Endothelial cell of umbilical vein (primary cell): ENCODE data around the gene TACC3. TPM values are rescaled to one million over a fixed set of nuclear protein-coding genes. Genes with fewer than 3 reads are reported as not detected.

ENCODE experiments used
- BruUV-seq: library from RNA; stranded (reverse); fragments of 400-500 nt; replicated peaks from 2 replicates; lab custom pipeline; 2021; lab: Mats Ljungman, UMichigan
- CTCF ChIA-PET: fragments of 300-600, 350-600 bp; sonication (Branson Sonifier 250); formaldehyde crosslinking; loops from one replicate; lab custom pipeline; 2021; ENCODE audit warnings: antibody characterized with exemption, inconsistent platforms; lab: Charles Lee
- POLR2A ChIA-PET: fragments of 300-600, 350-600 bp; sonication (Branson Sonifier 250); formaldehyde crosslinking; loops from one replicate; lab custom pipeline; 2021; ENCODE audit warnings: antibody characterized with exemption, inconsistent platforms; lab: Charles Lee
- DNase-seq: peaks from one replicate; pipeline ENCODE4 v3.0.0-alpha.2; 2011; ENCODE audit warnings: low read depth, low spot score
- FAIRE-seq: peaks from 2 replicates; lab custom pipeline; 2011; peaks lifted over from hg19 to GRCh38; lab: Jason Lieb, UNC
- H2AFZ ChIP-seq: 2 replicates; pipeline ENCODE4 v1.6.0; 2012; ENCODE audit warnings: low read depth, low read length, control low read depth, inconsistent platforms
- H3K27ac ChIP-seq: 2 replicates; pipeline ENCODE4 v1.5.1; 2011; ENCODE audit warnings: low read depth, mild to moderate bottlenecking, control low read depth, low read length, moderate library complexity; ENCODE audit not compliant: insufficient read depth
- H3K27me3 ChIP-seq, 2 experiments: 2 replicates each; pipeline versions ENCODE4 v1.6.0 to v1.6.1; 2011; ENCODE audit warnings: low read length in 2 of 2, mixed read lengths in 1 of 2; ENCODE audit not compliant: control insufficient read depth in 2 of 2, insufficient read depth in 2 of 2
- H3K36me3 ChIP-seq, 2 experiments: 2 replicates in 1 of 2; 3 replicates in 1 of 2; pipeline ENCODE4 v1.5.1; 2011; ENCODE audit warnings: low read length in 2 of 2, mild to moderate bottlenecking in 1 of 2, moderate library complexity in 1 of 2; ENCODE audit not compliant: control insufficient read depth in 2 of 2, insufficient read depth in 2 of 2; ENCODE audit errors: extremely low read depth in 1 of 2
- H3K4me1 ChIP-seq: 3 replicates; pipeline ENCODE4 v1.5.1; 2011; ENCODE audit warnings: mild to moderate bottlenecking, low read length; ENCODE audit not compliant: control insufficient read depth, insufficient read depth; ENCODE audit errors: extremely low read depth
- H3K4me2 ChIP-seq: 2 replicates; pipeline ENCODE4 v1.6.1; 2011; ENCODE audit warnings: low read length, control low read depth, mixed read lengths; ENCODE audit not compliant: insufficient read depth
- H3K4me3 ChIP-seq, 3 experiments: fragments of 200-600 bp in 1 of 3; sonication (generic), shearing (Covaris generic) in 1 of 3; replicated peaks in 1 of 3; 2 replicates each; pipeline ENCODE4 v1.5.1; 2011 to 2016; ENCODE audit warnings: control low read depth in 3 of 3, low read length in 3 of 3, mild to moderate bottlenecking in 2 of 3, inconsistent platforms in 1 of 3, low read depth in 1 of 3, moderate library complexity in 1 of 3; ENCODE audit not compliant: insufficient read depth in 1 of 3
- H3K79me2 ChIP-seq: 2 replicates; pipeline ENCODE4 v1.6.0; 2012; ENCODE audit warnings: low read length, inconsistent platforms; ENCODE audit not compliant: control insufficient read depth, insufficient read depth
- H3K9ac ChIP-seq: replicated peaks from 2 replicates; pipeline ENCODE3; 2011; ENCODE audit warnings: low read length, control low read depth; ENCODE audit not compliant: insufficient read depth; ENCODE audit errors: extremely low read depth
- H3K9me1 ChIP-seq: replicated peaks from 3 replicates; pipeline ENCODE4 v1.6.0; 2011; ENCODE audit warnings: mild to moderate bottlenecking, low read length; ENCODE audit not compliant: control insufficient read depth, insufficient read depth; ENCODE audit errors: extremely low read depth
- H3K9me3 ChIP-seq: replicated peaks from 2 replicates; pipeline ENCODE4 v1.5.1; 2012; ENCODE audit warnings: low read length, inconsistent platforms; ENCODE audit not compliant: control insufficient read depth, insufficient read depth
- H4K20me1 ChIP-seq: replicated peaks from 2 replicates; pipeline ENCODE3; 2011; ENCODE audit warnings: mild to moderate bottlenecking, low read length; ENCODE audit not compliant: control insufficient read depth, insufficient read depth; ENCODE audit errors: extremely low read depth
- CTCF ChIP-seq, 2 donors: IDR thresholded peaks; 1 replicate in 1 of 2; 2 replicates in 1 of 2; pipeline ENCODE4 v1.5.1; 2011; ENCODE audit warnings: low read length in 2 of 2, mild to moderate bottlenecking in 2 of 2, moderate library complexity in 2 of 2, control low read depth in 1 of 2, inconsistent platforms in 1 of 2, low read depth in 1 of 2; ENCODE audit not compliant: insufficient read depth in 1 of 2; ENCODE audit errors: extremely low read depth in 1 of 2
- EZH2 ChIP-seq: IDR thresholded peaks from 2 replicates; pipeline ENCODE4 v1.6.1; 2012; ENCODE audit warnings: borderline replicate concordance, low read depth, mild to moderate bottlenecking, moderate library complexity, low read length, inconsistent platforms; ENCODE audit not compliant: severe bottlenecking
- FOS ChIP-seq: IDR thresholded peaks from 2 replicates; pipeline ENCODE4 v1.6.1; 2011; ENCODE audit warnings: mild to moderate bottlenecking, low read length, moderate library complexity, borderline replicate concordance; ENCODE audit not compliant: insufficient read depth
- GATA2 ChIP-seq: IDR thresholded peaks from 2 replicates; pipeline ENCODE4 v1.7.0; 2011; ENCODE audit warnings: low read depth, mild to moderate bottlenecking, moderate library complexity, mixed read lengths, low read length; ENCODE audit not compliant: insufficient read length, insufficient read depth
- JUN ChIP-seq: IDR thresholded peaks from 2 replicates; pipeline ENCODE4 v1.6.1; 2011; ENCODE audit warnings: borderline replicate concordance, low read depth; ENCODE audit not compliant: insufficient read length, insufficient read depth
- MAX ChIP-seq: IDR thresholded peaks from 2 replicates; pipeline ENCODE4 v1.6.1; 2011; ENCODE audit not compliant: insufficient read depth, insufficient read length
- MYC ChIP-seq: IDR thresholded peaks from one replicate; pipeline ENCODE4 v1.6.1; 2011; ENCODE audit warnings: mild to moderate bottlenecking, low read depth, low read length
- POLR2A ChIP-seq: IDR thresholded peaks from 2 replicates; pipeline ENCODE4 v1.6.1; 2012; ENCODE audit warnings: low read depth, mild to moderate bottlenecking, control low read depth, low read length
- POLR2AphosphoS5 ChIP-seq: IDR thresholded peaks from 2 replicates; pipeline ENCODE4 v1.6.1; 2012; ENCODE audit warnings: low read depth, mild to moderate bottlenecking, control low read depth, low read length, moderate library complexity; ENCODE audit not compliant: insufficient read depth
- dilution Hi-C: fragments of 300-500 bp; cut with MboI; formaldehyde crosslinking; loops from one replicate; pipeline ENCODE4 v1.15.0; 2019; ENCODE audit warnings: low sequenced_read_pairs; ENCODE audit not compliant: extremely low pct_ligation_motif_present
- intact Hi-C: fragments of 100-400 bp; cut with micrococcal nuclease; formaldehyde crosslinking; loops from one replicate; pipeline ENCODE4 v1.10.0; 2022
- polyA plus RNA-seq, 4 experiments: library from polyadenylated mRNA; depleted of rRNA in 3 of 4; stranded (reverse) in 3 of 4; unstranded in 1 of 4; fragments of >200 nt; gene quantifications; 2 replicates each; pipeline versions ENCODE4 v1.2.1 to v1.2.3, GENCODE V29; 2011 to 2012; ENCODE audit warnings: missing spikeins in 1 of 4
- total RNA-seq: library from RNA; stranded (reverse); gene quantifications from 2 replicates; pipeline ENCODE4 v1.2.3, GENCODE V29; 2021

Gene TACC3
- total and polyA plus RNA-seq, 2 donors (not counting 3 experiments of a cell fraction or from before 2014, with no cell fraction given) = 54.5 to 135 TPM

- intact Hi-C loops = no loop called here
- Histone ChIP-seq H3K4me3 (no peak overlapping the region), H3K4me1 (no peaks in the 10 kb centered on the region), H3K79me2 (peaks cover 80% of the 10 kb centered on the region), H3K27me3 (no peaks in the 10 kb centered on the region), H3K9me1 (no peaks in the 10 kb centered on the region), H3K4me2 (no peak overlapping the region), H2AFZ (no peak overlapping the region), H4K20me1 (peaks cover 2% of the 10 kb centered on the region), H3K9me3 (no peaks in the 10 kb centered on the region), H3K36me3 (peaks cover 16 to 24% of the 10 kb centered on the region in 2 experiments), H3K27ac (no peak overlapping the region), H3K9ac (no peak overlapping the region)
- no TSS peak for BruUV-seq
- POLR2A ChIA-PET = no interaction called here
- CTCF ChIA-PET = interaction anchor here (6.0 kb wide), 1 partner anchor 11 kb away, joined by 53 read pairs; no protein-coding TSS in a partner anchor
- DNase-seq = no peak
- dilution Hi-C loops = no loop called here
- no peak for FAIRE-seq
- no peak for TF ChIP-seq FOS
- no peak for TF ChIP-seq POLR2A
- TF ChIP-seq GATA2 = no peak
- TF ChIP-seq POLR2AphosphoS5 = no peak
- no peak for TF ChIP-seq CTCF (IDR thresholded peaks at IDR 0.05; ENCODE audit: extremely low read depth in 1 of 2, insufficient read depth in 1 of 2, low read depth in 1 of 2, low read length in 2 of 2)
- TF ChIP-seq MYC = no peak
- no peak for TF ChIP-seq JUN
- TF ChIP-seq EZH2 = no peak
- TF ChIP-seq MAX = no peak
These were observed 17.5 kb upstream of the TACC3 start for GRCh38 chr4:1703867-1704266.
